ENCODE results near the gene L1CAM. TPM values are rescaled to one million over a fixed set of nuclear protein-coding genes. Genes with fewer than 3 reads are reported as not detected.

L1CAM gene
- total RNA-seq, 1 experiment from 2014 or later = 0.64 TPM

GRCh38 chrX:153836921-153837320, 49.1 kb downstream of the L1CAM start:
- Histone ChIP-seq H3K4me3 (ENCODE audit: low read depth, low read length, poor library complexity, severe bottlenecking) (no peak overlapping the region), H3K27ac (ENCODE audit: low read depth, low read length, poor library complexity, severe bottlenecking) (no peak overlapping the region), H3K4me1 (ENCODE audit: insufficient read depth, low read length, poor library complexity, severe bottlenecking) (no peaks in the 10 kb centered on the region), H3K36me3 (ENCODE audit: insufficient read depth, low read length, poor library complexity, severe bottlenecking) (no peaks in the 10 kb centered on the region), H3K27me3 (replicated peaks; ENCODE audit: insufficient read depth, low read depth, low read length, poor library complexity) (peaks cover 4% of the 10 kb centered on the region), H3K9me3 (ENCODE audit: low read depth, low read length, poor library complexity, severe bottlenecking) (no peaks in the 10 kb centered on the region)
- CTCF ChIA-PET = no interaction called here
- no TSS peak for BruUV-seq (replicated peaks)
- POLR2A ChIA-PET (ENCODE audit: low non-redundant PET) = no interaction called here
- DNase-seq (ENCODE audit: low spot score) = no peak
- no peak for TF ChIP-seq EZH2 (IDR thresholded peaks at IDR 0.05; ENCODE audit: borderline replicate concordance, low read depth, low read length, poor library complexity, severe bottlenecking)
- no peak for TF ChIP-seq CTCF (conservative IDR thresholded peaks at IDR 0.05; ENCODE audit: low read depth, low read length)
- intact Hi-C loops (cut with micrococcal nuclease; ENCODE audit: unreplicated experiment) = no loop called here

- Histone ChIP-seq H3K36me3 (ENCODE audit: insufficient read depth, low read length, poor library complexity, severe bottlenecking) (no peaks in the 10 kb centered on the region), H3K4me1 (ENCODE audit: insufficient read depth, low read length, poor library complexity, severe bottlenecking) (peaks cover 4% of the 10 kb centered on the region), H3K27ac (ENCODE audit: low read depth, low read length, poor library complexity, severe bottlenecking) (no peak overlapping the region), H3K9me3 (ENCODE audit: low read depth, low read length, poor library complexity, severe bottlenecking) (no peaks in the 10 kb centered on the region), H3K27me3 (replicated peaks; ENCODE audit: insufficient read depth, low read depth, low read length, poor library complexity) (peaks cover 18% of the 10 kb centered on the region), H3K4me3 (ENCODE audit: low read depth, low read length, poor library complexity, severe bottlenecking) (no peak overlapping the region)
- ChIA-PET POLR2A (ENCODE audit: low non-redundant PET) (no interaction called here), CTCF (no interaction called here)
- intact Hi-C loops (cut with micrococcal nuclease; ENCODE audit: unreplicated experiment) = no loop called here
- no peak for DNase-seq (ENCODE audit: low spot score)
- TF ChIP-seq EZH2 (IDR thresholded peaks at IDR 0.05; ENCODE audit: borderline replicate concordance, low read depth, low read length, poor library complexity, severe bottlenecking) (no peak), CTCF (conservative IDR thresholded peaks at IDR 0.05; ENCODE audit: low read depth, low read length) (no peak)
- no TSS peak for BruUV-seq (replicated peaks)
These were observed 53.2 kb downstream of the L1CAM start for GRCh38 chrX:153832728-153833127.

- intact Hi-C loops (cut with micrococcal nuclease; ENCODE audit: unreplicated experiment) = no loop called here
- H3K9me3 ChIP-seq (ENCODE audit: low read depth, low read length, poor library complexity, severe bottlenecking) = no peaks in the 10 kb centered on the region
- no peak for TF ChIP-seq CTCF (conservative IDR thresholded peaks at IDR 0.05; ENCODE audit: low read depth, low read length)
- no peak for TF ChIP-seq EZH2 (IDR thresholded peaks at IDR 0.05; ENCODE audit: borderline replicate concordance, low read depth, low read length, poor library complexity, severe bottlenecking)
- BruUV-seq (replicated peaks) = no TSS peak
- no peak overlapping the region for H3K27ac ChIP-seq (ENCODE audit: low read depth, low read length, poor library complexity, severe bottlenecking)
- ChIA-PET CTCF (no interaction called here), POLR2A (ENCODE audit: low non-redundant PET) (no interaction called here)
- H3K4me1 ChIP-seq (ENCODE audit: insufficient read depth, low read length, poor library complexity, severe bottlenecking) = peaks cover 4% of the 10 kb centered on the region
- peaks cover 18% of the 10 kb centered on the region for H3K27me3 ChIP-seq (replicated peaks; ENCODE audit: insufficient read depth, low read depth, low read length, poor library complexity)
- no peak overlapping the region for H3K4me3 ChIP-seq (ENCODE audit: low read depth, low read length, poor library complexity, severe bottlenecking)
- no peak for DNase-seq (ENCODE audit: low spot score)
- H3K36me3 ChIP-seq (ENCODE audit: insufficient read depth, low read length, poor library complexity, severe bottlenecking) = no peaks in the 10 kb centered on the region
These were observed 54.4 kb downstream of the L1CAM start for GRCh38 chrX:153831429-153832150.

All from A673 (cell line).